HFFc6 (cell line): Measurements from ENCODE around the gene RAVER1. TPM values are rescaled to one million over a fixed set of nuclear protein-coding genes. Genes with fewer than 3 reads are reported as not detected.
A peak's percentile ranks its signal among the peaks of the same experiment; 100 is the strongest.

Source experiments
- DNase-seq: peaks from one replicate; pipeline ENCODE4 v3.0.0-alpha.2; 2018
- H3K27ac Mint-ChIP-seq: 2 replicates; pipeline ENCODE4 v1.8.0; 2020; ENCODE audit warnings: mild to moderate bottlenecking, mixed read lengths
- H3K27me3 Mint-ChIP-seq: 2 replicates; pipeline ENCODE4 v1.8.0; 2021; ENCODE audit warnings: mild to moderate bottlenecking, moderate library complexity, mixed read lengths; ENCODE audit not compliant: insufficient read depth
- H3K36me3 Mint-ChIP-seq: 2 replicates; pipeline ENCODE4 v1.8.0; 2021; ENCODE audit warnings: low read depth, mixed read lengths
- H3K4me1 Mint-ChIP-seq: 2 replicates; pipeline ENCODE4 v1.8.0; 2020; ENCODE audit warnings: low read depth, mixed read lengths
- H3K4me3 Mint-ChIP-seq: 2 replicates; pipeline ENCODE4 v1.8.0; 2020; ENCODE audit warnings: mild to moderate bottlenecking, moderate library complexity, mixed read lengths
- H3K9me3 Mint-ChIP-seq: 2 replicates; pipeline ENCODE4 v1.8.0; 2020; ENCODE audit warnings: mild to moderate bottlenecking, mixed read lengths
- CTCF ChIP-seq: fragments of 200-600 bp; sonication (generic); IDR thresholded peaks from 2 replicates; pipeline ENCODE4 v1.5.0; 2021; ENCODE audit warnings: antibody characterized with exemption, mild to moderate bottlenecking
- total RNA-seq, 6 experiments: library from RNA; stranded (reverse); fragmentation: NEBNext Ultra II Directional; extraction: Animal tissue kit (Norgen Biotek cat#: 25700); gene quantifications; 2 replicates in 1 of 6; 3 replicates in 5 of 6; pipeline ENCODE4 v1.2.3, GENCODE V29; 2021

Gene RAVER1
- total RNA-seq, 6 experiments from 2014 or later = 52.1 to 58.3 (median 55.6) TPM

- peak overlapping the region; percentile 96 for H3K27ac Mint-ChIP-seq
- peak; percentile 63 for DNase-seq
- H3K4me3 Mint-ChIP-seq = peak overlapping the region; percentile 91
- TF ChIP-seq CTCF = no peak
- peaks cover 8% of the 10 kb centered on the region for H3K27me3 Mint-ChIP-seq
- H3K4me1 Mint-ChIP-seq = peaks cover 35% of the 10 kb centered on the region
- H3K36me3 Mint-ChIP-seq = peaks cover 16% of the 10 kb centered on the region
- H3K9me3 Mint-ChIP-seq = no peaks in the 10 kb centered on the region; the same call in 1 of the 2 replicates
Measured at GRCh38 chr19:10288662-10289166, 44.6 kb downstream of the RAVER1 start.

- no peaks in the 10 kb centered on the region for H3K9me3 Mint-ChIP-seq
- DNase-seq = no peak
- TF ChIP-seq CTCF = no peak
- peaks cover 8% of the 10 kb centered on the region for H3K27me3 Mint-ChIP-seq
- peaks cover 34% of the 10 kb centered on the region for H3K4me1 Mint-ChIP-seq
- no peak within 1 kb of the TSS for H3K4me3 Mint-ChIP-seq
- H3K36me3 Mint-ChIP-seq = peaks cover 6% of the 10 kb centered on the region
- H3K27ac Mint-ChIP-seq = no peak within 1 kb of the TSS
Measured at GRCh38 chr19:10286803-10287737, 46.3 kb downstream of the RAVER1 start, which contains the start of gene ICAM4. ICAM4 (plus strand) TSS chr19:10286955; CDS start chr19:10287013, 58 bp downstream.

GRCh38 chr19:10285393-10285792 is 47.9 kb downstream of the RAVER1 start:
- H3K36me3 Mint-ChIP-seq = peaks cover 6% of the 10 kb centered on the region; the same call in 1 of the 2 replicates
- DNase-seq = no peak
- no peaks in the 10 kb centered on the region for H3K9me3 Mint-ChIP-seq
- no peak for TF ChIP-seq CTCF
- H3K4me3 Mint-ChIP-seq = no peak overlapping the region
- no peak overlapping the region for H3K27ac Mint-ChIP-seq
- peaks cover 22% of the 10 kb centered on the region for H3K4me1 Mint-ChIP-seq
- peaks cover 3% of the 10 kb centered on the region; the same call in 1 of the 2 replicates for H3K27me3 Mint-ChIP-seq

GRCh38 chr19:10284960-10285278 is 48.4 kb downstream of the RAVER1 start:
- no peaks in the 10 kb centered on the region for H3K9me3 Mint-ChIP-seq
- H3K27ac Mint-ChIP-seq = no peak overlapping the region
- H3K4me3 Mint-ChIP-seq = no peak overlapping the region
- DNase-seq = no peak
- H3K36me3 Mint-ChIP-seq = peaks cover 6% of the 10 kb centered on the region; the same call in 1 of the 2 replicates
- peaks cover 2% of the 10 kb centered on the region; the same call in 1 of the 2 replicates for H3K27me3 Mint-ChIP-seq
- peaks cover 17% of the 10 kb centered on the region for H3K4me1 Mint-ChIP-seq
- TF ChIP-seq CTCF = no peak

GRCh38 chr19:10284065-10284959 is 49.0 kb downstream of the RAVER1 start:
- no peak overlapping the region for H3K27ac Mint-ChIP-seq
- H3K36me3 Mint-ChIP-seq = peaks cover 6% of the 10 kb centered on the region; the same call in 1 of the 2 replicates
- H3K27me3 Mint-ChIP-seq = peaks cover 2% of the 10 kb centered on the region; the same call in 1 of the 2 replicates
- H3K9me3 Mint-ChIP-seq = no peaks in the 10 kb centered on the region
- no peak overlapping the region for H3K4me3 Mint-ChIP-seq
- TF ChIP-seq CTCF = no peak
- peaks cover 17% of the 10 kb centered on the region for H3K4me1 Mint-ChIP-seq
- no peak for DNase-seq
